HCT116 (cell line): ENCODE measurements around the gene GRK6. TPM values are rescaled to one million over a fixed set of nuclear protein-coding genes. Genes with fewer than 3 reads are reported as not detected.
A peak's percentile ranks its signal among the peaks of the same experiment; 100 is the strongest.

Experiments
- ATAC-seq: fragments of 200-7000 bp; cut with Tn5 transposase; 2 replicates; pipeline ENCODE4 v1.9.1; 2020; ENCODE audit warnings: mild to moderate bottlenecking, moderate library complexity
- Bru-seq: library from RNA; stranded (reverse); fragments of 400-500 nt; gene quantifications from one replicate; lab custom pipeline; 2021; lab: Mats Ljungman, UMichigan
- BruChase-seq, 2 experiments: library from RNA; stranded (reverse); fragments of 400-500 nt; gene quantifications; one replicate each; lab custom pipeline; 2021; lab: Mats Ljungman, UMichigan
- BruUV-seq: library from RNA; stranded (reverse); fragments of 400-500 nt; replicated peaks from 2 replicates; lab custom pipeline; 2021; lab: Mats Ljungman, UMichigan
- CTCF ChIA-PET: fragments of 300-600 bp; sonication (Branson Sonifier 250); formaldehyde crosslinking; loops from one replicate; lab custom pipeline; 2021; ENCODE audit warnings: antibody characterized with exemption; lab: Charles Lee
- POLR2A ChIA-PET: fragments of 300-600, 350-600 bp; sonication (Branson Sonifier 250); formaldehyde crosslinking; loops from one replicate; lab custom pipeline; 2021; ENCODE audit warnings: antibody characterized with exemption; lab: Charles Lee
- RAD21 ChIA-PET, 2 experiments: fragments of 300-600 bp; sonication (Branson Sonifier 250); formaldehyde crosslinking; loops; one replicate each; lab custom pipeline; 2023; ENCODE audit warnings: low total read pairs in 2 of 2; ENCODE audit not compliant: uncharacterized antibody in 2 of 2, unreplicated experiment in 2 of 2, low non-redundant PET in 1 of 2; lab: Charles Lee
- DNase-seq: peaks from one replicate; pipeline ENCODE4 v3.0.0-alpha.2; 2010; ENCODE audit warnings: low read depth, low spot score
- H2AFZ ChIP-seq: fragments of 200-600 bp; shearing (Covaris generic), sonication (generic); 2 replicates; pipeline ENCODE4 v1.6.1; 2017; ENCODE audit warnings: low read depth, mixed run types, mixed read lengths, antibody characterized with exemption, low read length; ENCODE audit not compliant: poor library complexity, severe bottlenecking
- H3K27ac ChIP-seq: 2 replicates; pipeline ENCODE4 v1.5.1; 2012; ENCODE audit warnings: low read depth, low read length
- H3K27me3 ChIP-seq: fragments of 200-600 bp; sonication (generic); 2 replicates; pipeline ENCODE4 v1.6.1; 2016; ENCODE audit warnings: mixed run types, low read length, mixed read lengths; ENCODE audit not compliant: insufficient read depth
- H3K36me3 ChIP-seq, 2 experiments: fragments of 200-500 bp in 1 of 2; fragments of 200-600 bp in 1 of 2; sonication (Bioruptor generic) in 1 of 2; sonication (generic) in 1 of 2; 2 replicates each; pipeline versions ENCODE4 v1.5.1 to v1.6.1; 2014 to 2016; ENCODE audit warnings: low read length in 2 of 2, inconsistent platforms in 1 of 2, mixed read lengths in 1 of 2, mixed run types in 1 of 2; ENCODE audit not compliant: insufficient read depth in 2 of 2, control insufficient read depth in 1 of 2
- H3K4me1 ChIP-seq, 2 experiments: fragments of 200-600 bp in 1 of 2; sonication (generic) in 1 of 2; 2 replicates each; pipeline versions ENCODE4 v1.5.1 to v1.6.1; 2012 to 2017; ENCODE audit warnings: low read length in 2 of 2, inconsistent platforms in 1 of 2, mild to moderate bottlenecking in 1 of 2, mixed read lengths in 1 of 2, mixed run types in 1 of 2, moderate library complexity in 1 of 2; ENCODE audit not compliant: insufficient read depth in 2 of 2, control insufficient read depth in 1 of 2
- H3K4me2 ChIP-seq: fragments of 200-600 bp; sonication (generic); 2 replicates; pipeline ENCODE4 v1.6.1; 2017; ENCODE audit warnings: mixed run types, low read length, mixed read lengths
- H3K4me3 ChIP-seq, 2 experiments: fragments of 200-600 bp in 1 of 2; sonication (generic) in 1 of 2; replicated peaks in 1 of 2; 2 replicates each; pipeline ENCODE4 v1.5.1; 2011 to 2016; ENCODE audit warnings: low read length in 2 of 2, control low read depth in 1 of 2, low read depth in 1 of 2, mild to moderate bottlenecking in 1 of 2, mixed read lengths in 1 of 2, mixed run types in 1 of 2
- H3K79me2 ChIP-seq: fragments of 200-600 bp; sonication (generic); 2 replicates; pipeline ENCODE4 v1.6.1; 2017; ENCODE audit warnings: mild to moderate bottlenecking, mixed run types, low read length, moderate library complexity, mixed read lengths; ENCODE audit not compliant: insufficient read depth
- H3K9ac ChIP-seq: fragments of 200-600 bp; sonication (generic); 2 replicates; pipeline ENCODE4 v1.6.1; 2016; ENCODE audit warnings: low read length, mixed read lengths
- H3K9me2 ChIP-seq: fragments of 200-600 bp; sonication (generic), shearing (Covaris generic); 2 replicates; pipeline ENCODE4 v1.6.1; 2017; ENCODE audit warnings: mixed run types, mild to moderate bottlenecking, moderate library complexity; ENCODE audit not compliant: insufficient read depth
- H3K9me3 ChIP-seq, 2 experiments: fragments of 200-500 bp in 1 of 2; fragments of 200-600 bp in 1 of 2; sonication (Bioruptor generic) in 1 of 2; sonication (generic) in 1 of 2; 2 replicates each; pipeline ENCODE4 v1.6.1; 2014 to 2017; ENCODE audit warnings: low read length in 2 of 2, mixed read lengths in 2 of 2, inconsistent platforms in 1 of 2, low read depth in 1 of 2, mild to moderate bottlenecking in 1 of 2, mixed run types in 1 of 2, moderate library complexity in 1 of 2; ENCODE audit not compliant: control insufficient read depth in 1 of 2, insufficient read depth in 1 of 2
- H4K20me1 ChIP-seq: fragments of 200-600 bp; sonication (generic), shearing (Covaris generic); 2 replicates; pipeline ENCODE4 v1.6.1; 2017; ENCODE audit warnings: mixed run types, mild to moderate bottlenecking, moderate library complexity; ENCODE audit not compliant: insufficient read depth
- EZH2phosphoT487 ChIP-seq: fragments of 200-600 bp; IDR thresholded peaks from 2 replicates; pipeline ENCODE4 v1.6.1; 2018; ENCODE audit warnings: antibody characterized with exemption, borderline replicate concordance
- POLR2AphosphoS5 ChIP-seq: IDR thresholded peaks from 2 replicates; pipeline ENCODE4 v1.6.1; 2011; ENCODE audit warnings: mild to moderate bottlenecking, low read depth, low read length, moderate library complexity
- SRF ChIP-seq: IDR thresholded peaks from 2 replicates; pipeline ENCODE4 v1.6.1; 2012; ENCODE audit warnings: low read depth
- ZFX ChIP-seq: fragments of 450-650 bp; IDR thresholded peaks from 2 replicates; pipeline ENCODE4 v1.6.1; 2017
- ZNF274 ChIP-seq: fragments of 200-500 bp; sonication (Bioruptor generic); IDR thresholded peaks from 2 replicates; pipeline ENCODE4 v1.6.1; 2014; ENCODE audit warnings: mild to moderate bottlenecking, low read depth, low read length, inconsistent platforms
- intact Hi-C: fragments of 100-400 bp; cut with micrococcal nuclease; formaldehyde crosslinking; loops from 2 replicates; pipeline ENCODE4 v1.10.0; 2022
- long read RNA-seq: library from polyadenylated mRNA; unstranded; transcript quantifications from one replicate; pipeline ENCODE4 v2.0.0, GENCODE V29; 2021; ENCODE audit not compliant: unreplicated experiment
- polyA plus RNA-seq: library from polyadenylated mRNA; unstranded; fragments of >200 nt; gene quantifications from 2 replicates; pipeline ENCODE4 v1.2.1, GENCODE V29; 2012; ENCODE audit warnings: missing spikeins
- total RNA-seq: library from RNA; stranded (reverse); gene quantifications from one replicate; pipeline ENCODE4 v1.2.1, GENCODE V29; 2021; ENCODE audit not compliant: unreplicated experiment

The GRK6 gene
- 89.3 TPM for total RNA-seq
- 88.3 and 90.2 TPM in 2 replicates for polyA plus RNA-seq
- Bru-seq, nascent RNA: percentile 85 among the genes with signal in this experiment
- percentile 80 among the genes with signal in this experiment for BruChase-seq, experiment 1, labeled RNA remaining after a 6-hour chase
- percentile 71 among the genes with signal in this experiment for BruChase-seq, experiment 2, labeled RNA remaining after a 2-hour chase
- long read RNA-seq, transcript GRK6-201 (16 exons, 2,939 nt): major isoform, 128 of 286 reads
- long read RNA-seq, transcript GRK6-206 (13 exons, 1,660 nt): minor isoform, 72 of 286 reads
- long read RNA-seq, transcript GRK6-211 (16 exons, 2,571 nt): minor isoform, 27 of 286 reads
- long read RNA-seq, partial matches to known transcripts: 33 of 286 reads
- long read RNA-seq, other reads (novel, unspliced or antisense): 26 of 286 reads

- Histone ChIP-seq H4K20me1 (no peaks in the 10 kb centered on the region), H3K4me3 (peak within 1 kb of the TSS; percentile 80 to 98), H2AFZ (no peak within 1 kb of the TSS), H3K79me2 (peaks cover 39% of the 10 kb centered on the region), H3K4me1 (peaks cover 15 to 28% of the 10 kb centered on the region in 2 experiments), H3K9me3 (no peaks in the 10 kb centered on the region), H3K27ac (peak within 1 kb of the TSS; percentile 94), H3K4me2 (peak within 1 kb of the TSS; percentile 100), H3K27me3 (no peaks in the 10 kb centered on the region), H3K36me3 (peaks cover under 1 to 7% of the 10 kb centered on the region in 2 experiments; a peak in 1 of 4 replicates), H3K9me2 (no peaks in the 10 kb centered on the region), H3K9ac (peak within 1 kb of the TSS; percentile 98)
- ATAC-seq (peak; percentile 8), DNase-seq (no peak)
- BruUV-seq: no TSS peak
- ChIA-PET CTCF (interaction anchor here (0.9 to 2.3 kb wide), 6 partner anchors 20 to 117 kb away, joined by 5 to 20 read pairs (median 9); partner anchors contain the start of gene PRR7), POLR2A (interaction anchor here (0.6 to 2.0 kb wide), 16 partner anchors 9 to 585 kb away, joined by 3 to 15 read pairs (median 5); partner anchors contain the start of gene PDLIM7), RAD21 (interaction anchor here (0.6 to 1.7 kb wide), 6 partner anchors 10 to 117 kb away, joined by 3 to 4 read pairs (median 3); no protein-coding TSS in a partner anchor)
- intact Hi-C loops: no loop called here
- TF ChIP-seq ZNF274: no peak
- TF ChIP-seq SRF: no peak
- peak; percentile 94 for TF ChIP-seq ZFX
- TF ChIP-seq EZH2phosphoT487: no peak
- TF ChIP-seq POLR2AphosphoS5: peak; percentile 10
Observed at GRCh38 chr5:177426566-177427210, at the start of gene GRK6. GRK6 (plus strand) TSS chr5:177426676; CDS start chr5:177426846, 170 bp downstream.
